Panc1 (cell line): ENCODE data around the gene PPP2R3A. TPM values are rescaled to one million over a fixed set of nuclear protein-coding genes. Genes with fewer than 3 reads are reported as not detected.

Source experiments
- ATAC-seq: fragments of 200-7000 bp; cut with Tn5 transposase; 2 replicates; pipeline ENCODE4 v1.9.1; 2020; ENCODE audit warnings: mild to moderate bottlenecking, moderate library complexity
- BruUV-seq: library from RNA; stranded (reverse); fragments of 400-500 nt; replicated peaks from 2 replicates; lab custom pipeline; 2021; lab: Mats Ljungman, UMichigan
- CTCF ChIA-PET: fragments of 300-600 bp; sonication (Branson Sonifier 250); formaldehyde crosslinking; loops from one replicate; lab custom pipeline; 2022; ENCODE audit warnings: antibody characterized with exemption; lab: Charles Lee
- POLR2A ChIA-PET: fragments of 300-600 bp; sonication (Branson Sonifier 250); formaldehyde crosslinking; loops from one replicate; lab custom pipeline; 2022; ENCODE audit warnings: antibody characterized with exemption; lab: Charles Lee
- DNase-seq: peaks from one replicate; pipeline ENCODE4 v3.0.0-alpha.2; 2010; ENCODE audit warnings: low read depth, low spot score
- H3K27ac ChIP-seq: 2 replicates; pipeline ENCODE4 v1.5.1; 2011; ENCODE audit warnings: mild to moderate bottlenecking, low read length, inconsistent platforms
- H3K27me3 ChIP-seq: fragments of 200-500 bp; sonication (Bioruptor generic); 2 replicates; pipeline ENCODE4 v1.6.0; 2014; ENCODE audit warnings: low read length, inconsistent platforms; ENCODE audit not compliant: control insufficient read depth, insufficient read depth
- H3K36me3 ChIP-seq: fragments of 200-500 bp; sonication (Bioruptor generic); 2 replicates; pipeline ENCODE4 v1.5.1; 2014; ENCODE audit warnings: inconsistent platforms, mild to moderate bottlenecking, low read length, moderate library complexity; ENCODE audit not compliant: control insufficient read depth, insufficient read depth
- H3K4me1 ChIP-seq: 2 replicates; pipeline ENCODE4 v1.5.1; 2011; ENCODE audit warnings: inconsistent platforms, mild to moderate bottlenecking, low read length, moderate library complexity; ENCODE audit not compliant: control insufficient read depth, insufficient read depth
- H3K4me3 ChIP-seq, 2 experiments: 2 replicates each; pipeline ENCODE4 v1.5.1; 2011 to 2012; ENCODE audit warnings: low read depth in 2 of 2, low read length in 2 of 2, mild to moderate bottlenecking in 2 of 2, inconsistent platforms in 1 of 2, moderate library complexity in 1 of 2
- H3K9me3 ChIP-seq: fragments of 200-500 bp; sonication (Bioruptor generic); 2 replicates; pipeline ENCODE4 v1.5.1; 2014; ENCODE audit warnings: low read depth, mild to moderate bottlenecking, inconsistent platforms, low read length, moderate library complexity; ENCODE audit not compliant: control insufficient read depth, insufficient read depth
- POLR2AphosphoS5 ChIP-seq: IDR thresholded peaks from 2 replicates; pipeline ENCODE4 v1.6.1; 2012; ENCODE audit warnings: mild to moderate bottlenecking, low read depth, low read length, moderate library complexity
- SIN3A ChIP-seq: IDR thresholded peaks from 2 replicates; pipeline ENCODE4 v1.6.1; 2012; ENCODE audit warnings: low read depth, mild to moderate bottlenecking, low read length, moderate library complexity, borderline replicate concordance; ENCODE audit not compliant: insufficient read depth
- TCF7L2 ChIP-seq: IDR thresholded peaks from 2 replicates; pipeline ENCODE4 v1.6.1; 2011; ENCODE audit warnings: mild to moderate bottlenecking, low read depth, low read length, inconsistent platforms
- in situ Hi-C: cut with HindIII; loops from 2 replicates; pipeline ENCODE4 v1.10.0; 2016; ENCODE audit warnings: low sequenced_read_pairs, low pct_unique_long_range_greater_than_20kb
- intact Hi-C: fragments of 100-400 bp; cut with micrococcal nuclease; formaldehyde crosslinking; loops from one replicate; pipeline ENCODE4 v1.10.0; 2022; ENCODE audit not compliant: unreplicated experiment
- total RNA-seq: library from RNA; stranded (reverse); gene quantifications from one replicate; pipeline ENCODE4 v1.2.1, GENCODE V29; 2021; ENCODE audit not compliant: unreplicated experiment
- TF ChIP-seq, protein P1 (sequence below): fragments of 450-650 bp; IDR thresholded peaks from 2 replicates; pipeline ENCODE4 v1.5.1; 2017; ENCODE audit warnings: mild to moderate bottlenecking
- TF ChIP-seq, protein P2 (sequence below), 2 experiments: IDR thresholded peaks; 2 replicates each; pipeline ENCODE4 v1.6.1; 2011 to 2012; ENCODE audit warnings: low read depth in 2 of 2, control low read depth in 1 of 2, low read length in 1 of 2, mild to moderate bottlenecking in 1 of 2, moderate library complexity in 1 of 2; ENCODE audit not compliant: insufficient read depth in 1 of 2

PPP2R3A gene
- total RNA-seq, 1 experiment from 2014 or later = 8.1 TPM

DNA sequence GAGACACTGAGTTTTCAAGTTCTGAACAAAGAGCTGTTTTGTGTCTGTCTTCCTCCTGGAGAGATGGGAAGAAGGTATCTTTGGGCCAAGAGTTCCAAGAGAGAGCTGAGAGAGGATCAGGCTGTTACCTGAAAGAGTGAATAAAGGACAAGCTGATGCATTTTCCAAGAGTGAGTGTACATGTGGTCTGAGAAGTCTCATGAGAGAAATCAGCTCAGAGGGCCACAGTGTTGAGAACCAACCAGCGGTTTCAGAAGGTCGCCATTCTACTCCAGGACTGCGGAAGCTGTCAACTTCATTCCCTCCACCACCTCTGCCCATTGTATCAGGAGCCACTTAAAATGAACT is 42.7 kb upstream of the PPP2R3A start:
- CTCF ChIA-PET = no interaction called here

DNA sequence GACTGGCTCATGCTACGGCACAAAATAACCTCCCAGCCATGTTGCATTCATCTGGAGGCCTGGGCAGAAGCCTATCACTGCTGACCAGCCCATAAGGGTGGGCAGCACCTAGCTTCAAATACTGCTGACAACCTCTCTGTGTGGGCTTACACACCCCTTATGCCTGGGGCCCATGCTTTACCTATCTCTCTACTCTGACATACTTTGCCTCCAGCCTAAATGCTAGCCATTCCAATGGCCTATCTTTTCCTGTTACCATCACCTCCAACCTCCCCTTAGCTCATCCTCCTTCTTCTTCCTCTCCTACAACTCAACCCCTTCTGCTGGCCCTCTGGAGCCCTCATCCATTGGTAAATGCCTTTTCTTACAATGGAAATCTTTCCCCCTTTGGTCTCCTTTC is 41.0 kb upstream of the PPP2R3A start:
- no peak for ATAC-seq
- intact Hi-C loops = no loop called here
- no peak overlapping the region for H3K4me3 ChIP-seq
- in situ Hi-C loops = no loop called here
- H3K4me1 ChIP-seq = no peaks in the 10 kb centered on the region
- H3K27ac ChIP-seq = no peak overlapping the region
- POLR2A ChIA-PET = no interaction called here
- TF ChIP-seq, protein P1, sequence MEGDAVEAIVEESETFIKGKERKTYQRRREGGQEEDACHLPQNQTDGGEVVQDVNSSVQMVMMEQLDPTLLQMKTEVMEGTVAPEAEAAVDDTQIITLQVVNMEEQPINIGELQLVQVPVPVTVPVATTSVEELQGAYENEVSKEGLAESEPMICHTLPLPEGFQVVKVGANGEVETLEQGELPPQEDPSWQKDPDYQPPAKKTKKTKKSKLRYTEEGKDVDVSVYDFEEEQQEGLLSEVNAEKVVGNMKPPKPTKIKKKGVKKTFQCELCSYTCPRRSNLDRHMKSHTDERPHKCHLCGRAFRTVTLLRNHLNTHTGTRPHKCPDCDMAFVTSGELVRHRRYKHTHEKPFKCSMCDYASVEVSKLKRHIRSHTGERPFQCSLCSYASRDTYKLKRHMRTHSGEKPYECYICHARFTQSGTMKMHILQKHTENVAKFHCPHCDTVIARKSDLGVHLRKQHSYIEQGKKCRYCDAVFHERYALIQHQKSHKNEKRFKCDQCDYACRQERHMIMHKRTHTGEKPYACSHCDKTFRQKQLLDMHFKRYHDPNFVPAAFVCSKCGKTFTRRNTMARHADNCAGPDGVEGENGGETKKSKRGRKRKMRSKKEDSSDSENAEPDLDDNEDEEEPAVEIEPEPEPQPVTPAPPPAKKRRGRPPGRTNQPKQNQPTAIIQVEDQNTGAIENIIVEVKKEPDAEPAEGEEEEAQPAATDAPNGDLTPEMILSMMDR = no peak
- TF ChIP-seq, protein P2, sequence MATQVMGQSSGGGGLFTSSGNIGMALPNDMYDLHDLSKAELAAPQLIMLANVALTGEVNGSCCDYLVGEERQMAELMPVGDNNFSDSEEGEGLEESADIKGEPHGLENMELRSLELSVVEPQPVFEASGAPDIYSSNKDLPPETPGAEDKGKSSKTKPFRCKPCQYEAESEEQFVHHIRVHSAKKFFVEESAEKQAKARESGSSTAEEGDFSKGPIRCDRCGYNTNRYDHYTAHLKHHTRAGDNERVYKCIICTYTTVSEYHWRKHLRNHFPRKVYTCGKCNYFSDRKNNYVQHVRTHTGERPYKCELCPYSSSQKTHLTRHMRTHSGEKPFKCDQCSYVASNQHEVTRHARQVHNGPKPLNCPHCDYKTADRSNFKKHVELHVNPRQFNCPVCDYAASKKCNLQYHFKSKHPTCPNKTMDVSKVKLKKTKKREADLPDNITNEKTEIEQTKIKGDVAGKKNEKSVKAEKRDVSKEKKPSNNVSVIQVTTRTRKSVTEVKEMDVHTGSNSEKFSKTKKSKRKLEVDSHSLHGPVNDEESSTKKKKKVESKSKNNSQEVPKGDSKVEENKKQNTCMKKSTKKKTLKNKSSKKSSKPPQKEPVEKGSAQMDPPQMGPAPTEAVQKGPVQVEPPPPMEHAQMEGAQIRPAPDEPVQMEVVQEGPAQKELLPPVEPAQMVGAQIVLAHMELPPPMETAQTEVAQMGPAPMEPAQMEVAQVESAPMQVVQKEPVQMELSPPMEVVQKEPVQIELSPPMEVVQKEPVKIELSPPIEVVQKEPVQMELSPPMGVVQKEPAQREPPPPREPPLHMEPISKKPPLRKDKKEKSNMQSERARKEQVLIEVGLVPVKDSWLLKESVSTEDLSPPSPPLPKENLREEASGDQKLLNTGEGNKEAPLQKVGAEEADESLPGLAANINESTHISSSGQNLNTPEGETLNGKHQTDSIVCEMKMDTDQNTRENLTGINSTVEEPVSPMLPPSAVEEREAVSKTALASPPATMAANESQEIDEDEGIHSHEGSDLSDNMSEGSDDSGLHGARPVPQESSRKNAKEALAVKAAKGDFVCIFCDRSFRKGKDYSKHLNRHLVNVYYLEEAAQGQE (IDR thresholded peaks at IDR 0.05; ENCODE audit: insufficient read depth in 1 of 2, low read depth in 2 of 2, low read length in 1 of 2) = no peak
- TF ChIP-seq POLR2AphosphoS5 (no peak), SIN3A (no peak), TCF7L2 (no peak)
- BruUV-seq = no TSS peak
- CTCF ChIA-PET = interaction anchor here (0.6 kb wide), 1 partner anchor 119 kb away, joined by 4 read pairs; no protein-coding TSS in a partner anchor
- no peak for DNase-seq
- no peaks in the 10 kb centered on the region for H3K9me3 ChIP-seq
- no peaks in the 10 kb centered on the region for H3K36me3 ChIP-seq
- no peaks in the 10 kb centered on the region; the same call in 1 of the 2 replicates for H3K27me3 ChIP-seq

More for the DNA sequence above, 42.7 kb upstream of the PPP2R3A start:
- TF ChIP-seq, protein P2 (IDR thresholded peaks at IDR 0.05; ENCODE audit: insufficient read depth in 1 of 2, low read depth in 2 of 2, low read length in 1 of 2) = no peak
- TF ChIP-seq, protein P1 = no peak
- no peak for TF ChIP-seq SIN3A
- no peak for TF ChIP-seq POLR2AphosphoS5
- TF ChIP-seq TCF7L2 = no peak
- H3K9me3 ChIP-seq = no peaks in the 10 kb centered on the region
- POLR2A ChIA-PET = no interaction called here
- in situ Hi-C loops = no loop called here
- H3K27me3 ChIP-seq = no peaks in the 10 kb centered on the region; the same call in 1 of the 2 replicates
- H3K4me3 ChIP-seq = no peak overlapping the region
- ATAC-seq (no peak), DNase-seq (no peak)
- no peaks in the 10 kb centered on the region for H3K4me1 ChIP-seq
- no peak overlapping the region for H3K27ac ChIP-seq
- no peaks in the 10 kb centered on the region for H3K36me3 ChIP-seq
- intact Hi-C loops = no loop called here
- BruUV-seq = no TSS peak
